ENCODE results near the gene STRBP. TPM values are rescaled to one million over a fixed set of nuclear protein-coding genes. Genes with fewer than 3 reads are reported as not detected.
"Not testable (repeated sequence)": the region's sequence is repeated elsewhere in the genome, so short reads cannot be mapped to it uniquely, and the experiment has no call there.

Gene STRBP
- total RNA-seq, 1 donor from 2014 or later: 56.7 TPM

DNA sequence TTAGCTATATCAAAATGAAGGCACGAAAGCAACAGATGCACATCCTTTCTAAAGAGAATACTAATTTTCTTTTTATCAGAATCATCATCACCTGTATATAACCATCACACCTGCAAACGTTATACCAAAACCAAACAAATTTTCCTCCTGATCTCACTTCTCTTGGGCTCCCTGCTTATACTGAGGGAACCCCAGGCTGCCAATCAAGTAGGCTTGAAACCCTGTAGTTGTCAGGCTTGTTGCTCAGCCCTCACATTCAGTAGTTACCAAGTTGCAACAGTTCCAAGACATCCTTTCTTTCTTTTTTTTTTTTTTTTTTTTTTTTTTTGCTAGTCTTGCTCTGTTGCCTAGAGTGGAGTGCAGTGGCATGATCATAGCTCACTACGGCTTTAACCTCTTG, 12.7 kb downstream of the STRBP start:
- H3K4me3 Mint-ChIP-seq: no peak overlapping the region
- peaks cover 16% of the 10 kb centered on the region for H3K36me3 Mint-ChIP-seq
- peaks cover 5% of the 10 kb centered on the region for H3K9me3 Mint-ChIP-seq
- H3K4me1 Mint-ChIP-seq (ENCODE audit: unreplicated experiment): peaks cover 12% of the 10 kb centered on the region
- no peak for DNase-seq (ENCODE audit: extremely low spot score, unreplicated experiment)
- TF ChIP-seq, protein P1, sequence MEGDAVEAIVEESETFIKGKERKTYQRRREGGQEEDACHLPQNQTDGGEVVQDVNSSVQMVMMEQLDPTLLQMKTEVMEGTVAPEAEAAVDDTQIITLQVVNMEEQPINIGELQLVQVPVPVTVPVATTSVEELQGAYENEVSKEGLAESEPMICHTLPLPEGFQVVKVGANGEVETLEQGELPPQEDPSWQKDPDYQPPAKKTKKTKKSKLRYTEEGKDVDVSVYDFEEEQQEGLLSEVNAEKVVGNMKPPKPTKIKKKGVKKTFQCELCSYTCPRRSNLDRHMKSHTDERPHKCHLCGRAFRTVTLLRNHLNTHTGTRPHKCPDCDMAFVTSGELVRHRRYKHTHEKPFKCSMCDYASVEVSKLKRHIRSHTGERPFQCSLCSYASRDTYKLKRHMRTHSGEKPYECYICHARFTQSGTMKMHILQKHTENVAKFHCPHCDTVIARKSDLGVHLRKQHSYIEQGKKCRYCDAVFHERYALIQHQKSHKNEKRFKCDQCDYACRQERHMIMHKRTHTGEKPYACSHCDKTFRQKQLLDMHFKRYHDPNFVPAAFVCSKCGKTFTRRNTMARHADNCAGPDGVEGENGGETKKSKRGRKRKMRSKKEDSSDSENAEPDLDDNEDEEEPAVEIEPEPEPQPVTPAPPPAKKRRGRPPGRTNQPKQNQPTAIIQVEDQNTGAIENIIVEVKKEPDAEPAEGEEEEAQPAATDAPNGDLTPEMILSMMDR (conservative IDR thresholded peaks at IDR 0.05): no peak
- H3K27me3 Mint-ChIP-seq: no peaks in the 10 kb centered on the region
- no peak overlapping the region for H3K27ac Mint-ChIP-seq

DNA sequence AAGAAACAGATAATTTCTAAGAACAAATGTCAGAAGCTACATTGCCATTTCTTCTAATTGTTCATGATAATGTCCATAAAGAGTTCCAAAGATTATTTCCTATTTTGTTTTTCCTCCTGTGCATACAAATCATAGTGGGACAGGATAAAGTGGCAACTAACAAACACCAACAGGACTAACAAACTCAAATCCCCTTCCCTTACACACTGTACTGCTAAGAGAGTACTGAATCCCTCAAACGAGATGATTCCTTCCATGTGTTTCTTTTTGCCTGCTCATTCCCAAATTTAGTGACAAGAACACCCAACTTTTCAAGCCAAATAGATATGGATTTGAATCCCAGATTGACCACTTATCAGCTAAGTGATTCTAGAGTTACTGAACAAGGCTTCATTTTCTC, 15.2 kb downstream of the STRBP start:
- H3K36me3 Mint-ChIP-seq: peaks cover 11% of the 10 kb centered on the region
- H3K27me3 Mint-ChIP-seq: no peaks in the 10 kb centered on the region
- H3K27ac Mint-ChIP-seq: no peak overlapping the region
- H3K9me3 Mint-ChIP-seq: peaks cover 5% of the 10 kb centered on the region
- H3K4me3 Mint-ChIP-seq: no peak overlapping the region
- TF ChIP-seq, protein P1 (conservative IDR thresholded peaks at IDR 0.05): no peak
- DNase-seq (ENCODE audit: extremely low spot score, unreplicated experiment): no peak
- H3K4me1 Mint-ChIP-seq (ENCODE audit: unreplicated experiment): peaks cover 12% of the 10 kb centered on the region

DNA sequence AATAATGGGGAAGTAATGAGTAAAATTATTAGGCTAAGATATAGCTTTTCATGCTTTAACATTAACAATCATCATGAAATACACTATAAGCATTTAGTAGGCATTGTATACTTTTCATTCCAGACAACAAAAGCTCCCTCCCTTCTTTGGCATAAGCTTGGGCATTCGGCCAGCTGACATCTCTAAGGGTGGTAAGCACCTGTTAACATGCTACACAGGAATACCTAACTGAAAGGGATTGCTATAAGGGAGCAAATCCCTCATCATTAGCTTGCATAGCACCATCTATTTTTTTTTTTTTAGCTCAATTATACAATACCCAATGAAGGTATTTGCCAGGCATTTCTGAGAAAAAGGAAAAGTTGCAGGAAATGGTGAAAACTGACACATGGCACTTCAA, 16.6 kb downstream of the STRBP start:
- TF ChIP-seq, protein P1 (conservative IDR thresholded peaks at IDR 0.05): no peak
- Mint-ChIP-seq H3K9me3 (peaks cover 5% of the 10 kb centered on the region), H3K27me3 (no peaks in the 10 kb centered on the region), H3K27ac (no peak overlapping the region), H3K36me3 (peaks cover 10% of the 10 kb centered on the region), H3K4me3 (no peak overlapping the region), H3K4me1 (ENCODE audit: unreplicated experiment) (peaks cover 12% of the 10 kb centered on the region)
- no peak for DNase-seq (ENCODE audit: extremely low spot score, unreplicated experiment)

DNA sequence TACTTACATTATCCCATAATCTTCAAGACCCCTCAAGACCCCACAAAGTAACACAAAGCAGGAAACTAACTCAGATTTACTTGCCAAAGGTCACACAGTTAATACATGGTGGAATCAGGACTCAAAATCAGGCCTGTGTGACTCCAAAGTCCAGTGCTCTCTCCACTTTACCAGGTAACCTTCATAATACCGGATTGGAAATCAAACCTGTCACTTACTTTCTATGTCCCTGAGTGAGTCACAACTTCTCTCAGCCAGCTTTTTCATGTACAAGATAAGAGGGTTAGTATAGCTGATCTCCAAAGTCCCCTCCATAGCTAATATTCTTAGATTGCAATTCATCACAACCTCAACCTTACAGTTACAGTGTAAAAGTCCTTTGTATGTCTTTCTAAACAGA, 17.1 kb downstream of the STRBP start:
- Mint-ChIP-seq H3K27me3 (no peaks in the 10 kb centered on the region), H3K36me3 (peaks cover 10% of the 10 kb centered on the region), H3K27ac (peak overlapping the region; percentile 65), H3K9me3 (peaks cover 5% of the 10 kb centered on the region), H3K4me3 (peak overlapping the region; percentile 18), H3K4me1 (ENCODE audit: unreplicated experiment) (peaks cover 12% of the 10 kb centered on the region)
- TF ChIP-seq, protein P1 (conservative IDR thresholded peaks at IDR 0.05): no peak
- DNase-seq (ENCODE audit: extremely low spot score, unreplicated experiment): no peak

DNA sequence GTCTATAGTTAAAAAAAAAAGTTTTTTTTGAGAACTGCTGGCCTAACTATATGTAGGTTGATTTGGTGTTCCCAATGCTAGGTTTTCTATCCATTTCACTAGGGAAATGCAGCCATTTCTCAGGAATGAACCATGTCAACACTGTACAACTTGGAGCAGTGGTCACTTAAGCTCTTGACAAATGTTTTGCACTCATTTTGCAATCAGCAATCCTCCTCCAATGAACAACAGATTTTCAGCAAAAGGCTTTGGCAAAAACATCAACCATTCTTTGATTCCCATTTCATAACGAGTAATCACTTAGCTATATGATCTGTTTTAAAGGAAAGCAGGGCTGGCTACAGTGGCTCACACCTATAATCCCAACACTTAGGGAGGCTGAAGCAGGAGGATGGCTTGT, 17.9 kb downstream of the STRBP start:
- H3K9me3 Mint-ChIP-seq: peaks cover 5% of the 10 kb centered on the region

DNA sequence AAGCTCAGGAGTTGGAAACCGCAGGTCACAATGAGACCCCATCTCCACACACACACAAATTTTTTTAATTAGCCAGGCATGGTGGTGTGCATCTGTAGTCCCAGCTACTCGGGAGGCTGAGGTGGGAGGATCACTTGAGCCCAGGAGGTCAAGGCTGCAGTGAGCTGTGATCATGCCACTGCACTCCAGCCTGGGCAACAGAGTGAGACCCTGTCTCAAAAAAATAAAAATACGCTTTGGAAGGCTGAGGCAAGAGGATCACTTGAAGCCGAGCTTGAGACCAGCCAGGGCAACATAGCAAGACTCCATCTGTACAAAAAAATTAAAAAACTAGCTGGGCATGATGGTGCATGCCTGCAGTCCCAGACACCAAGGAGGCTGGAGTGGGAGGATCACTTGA, 19.2 kb downstream of the STRBP start:
- H3K27me3 Mint-ChIP-seq; H3K4me3 Mint-ChIP-seq; H3K9me3 Mint-ChIP-seq; DNase-seq (ENCODE audit: extremely low spot score, unreplicated experiment); H3K27ac Mint-ChIP-seq: not testable (repeated sequence)
- peaks cover 12% of the 10 kb centered on the region for H3K4me1 Mint-ChIP-seq (ENCODE audit: unreplicated experiment)
- peaks cover 10% of the 10 kb centered on the region for H3K36me3 Mint-ChIP-seq

More for the DNA sequence above, 17.9 kb downstream of the STRBP start:
- DNase-seq (ENCODE audit: extremely low spot score, unreplicated experiment): no peak
- peaks cover 12% of the 10 kb centered on the region for H3K4me1 Mint-ChIP-seq (ENCODE audit: unreplicated experiment)
- TF ChIP-seq, protein P1 (conservative IDR thresholded peaks at IDR 0.05): no peak
- H3K27ac Mint-ChIP-seq: no peak overlapping the region
- H3K36me3 Mint-ChIP-seq: peaks cover 10% of the 10 kb centered on the region
- H3K4me3 Mint-ChIP-seq: no peak overlapping the region
- H3K27me3 Mint-ChIP-seq: no peaks in the 10 kb centered on the region

Data from type B pancreatic cell (in vitro differentiated cells).